Activated naive CD8-positive, alpha-beta T cell treated with anti-CD3 and anti-CD28 coated beads, Interleukin-2, amount 50 U/mL, for 24 hours (primary cell): ENCODE results near the gene MAP6.

ENCODE experiments used
- ATAC-seq: fragments of 150-1000 bp; cut with Tn5 transposase; one replicate; pipeline ENCODE4 v1.10.0; 2021
- DNase-seq: peaks from one replicate; pipeline ENCODE4 v3.0.0; 2021
- H3K27ac Mint-ChIP-seq: one replicate; pipeline ENCODE4 v1.8.0; 2021; ENCODE audit warnings: mild to moderate bottlenecking, mixed read lengths
- H3K27me3 Mint-ChIP-seq: one replicate; pipeline ENCODE4 v1.8.0; 2021; ENCODE audit warnings: mixed read lengths
- H3K36me3 Mint-ChIP-seq: one replicate; pipeline ENCODE4 v1.8.0; 2021; ENCODE audit warnings: low read depth, mixed read lengths
- H3K4me1 Mint-ChIP-seq: one replicate; pipeline ENCODE4 v1.8.0; 2021; ENCODE audit warnings: mixed read lengths
- H3K4me3 Mint-ChIP-seq: one replicate; pipeline ENCODE4 v1.8.0; 2021; ENCODE audit warnings: mild to moderate bottlenecking, moderate library complexity, mixed read lengths
- H3K9me3 Mint-ChIP-seq: one replicate; pipeline ENCODE4 v1.8.0; 2021; ENCODE audit warnings: mixed read lengths

Gene MAP6

DNA sequence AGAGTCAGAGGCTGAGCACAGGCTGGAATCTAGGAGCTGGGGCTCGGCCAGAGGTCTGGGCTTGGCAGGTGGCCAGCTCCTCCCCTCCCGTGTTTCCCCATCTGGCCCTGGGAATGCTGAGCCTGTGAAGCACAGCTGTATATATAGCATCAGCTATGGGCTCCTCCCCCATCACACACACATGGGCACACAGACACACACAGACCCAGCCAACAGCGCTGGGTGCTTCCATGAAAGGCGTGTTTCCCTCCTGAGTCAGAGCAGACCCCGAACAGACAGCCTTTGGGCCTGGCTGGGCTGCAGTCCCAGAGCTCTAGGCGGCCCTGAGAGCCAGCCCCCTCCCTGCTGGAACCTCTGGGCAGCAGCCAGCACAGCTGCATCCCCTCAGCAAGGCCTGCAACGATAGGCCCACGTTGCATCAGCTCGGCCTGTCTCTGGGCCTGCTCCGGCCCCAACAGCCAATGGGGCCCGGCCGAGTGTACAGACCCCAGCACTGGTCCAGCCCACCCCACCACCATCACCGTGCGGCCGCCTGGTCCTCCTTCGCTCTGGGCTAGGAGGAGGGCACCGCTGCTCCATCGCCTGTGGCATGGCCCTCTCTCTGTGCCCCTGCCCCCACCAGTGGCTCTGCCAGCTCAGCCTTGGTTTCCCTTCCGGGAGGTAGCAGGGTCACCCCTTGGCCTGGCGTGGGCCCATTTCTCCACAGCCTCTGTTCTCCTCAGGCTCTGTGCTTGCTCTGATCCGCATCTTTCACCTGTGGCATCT is 114.4 kb downstream of the MAP6 start:
- no peaks in the 10 kb centered on the region for H3K27me3 Mint-ChIP-seq
- H3K4me3 Mint-ChIP-seq = no peak overlapping the region
- no peaks in the 10 kb centered on the region for H3K9me3 Mint-ChIP-seq
- H3K4me1 Mint-ChIP-seq = peaks cover 4% of the 10 kb centered on the region
- ATAC-seq (no peak), DNase-seq (no peak)
- no peaks in the 10 kb centered on the region for H3K36me3 Mint-ChIP-seq
- H3K27ac Mint-ChIP-seq = no peak overlapping the region

DNA sequence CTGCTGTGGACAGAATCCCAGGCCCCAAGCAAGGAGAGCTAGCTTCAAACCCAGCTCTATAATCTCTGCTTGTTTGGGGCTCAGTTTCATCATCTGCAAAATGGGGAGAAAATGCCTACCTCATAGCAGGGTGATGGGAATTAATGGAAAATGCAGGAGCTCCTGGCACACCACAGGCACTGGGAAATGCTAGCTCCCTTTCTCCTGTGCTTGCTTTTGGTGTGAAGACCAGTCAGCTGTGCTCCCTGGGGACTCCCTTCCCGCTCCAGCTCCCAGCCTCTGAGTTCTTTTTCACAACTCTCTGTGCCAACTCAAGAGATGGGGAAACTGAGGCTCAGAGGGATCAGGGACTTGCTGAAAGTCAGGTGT is 115.0 kb downstream of the MAP6 start:
- no peak for ATAC-seq
- no peaks in the 10 kb centered on the region for H3K36me3 Mint-ChIP-seq

DNA sequence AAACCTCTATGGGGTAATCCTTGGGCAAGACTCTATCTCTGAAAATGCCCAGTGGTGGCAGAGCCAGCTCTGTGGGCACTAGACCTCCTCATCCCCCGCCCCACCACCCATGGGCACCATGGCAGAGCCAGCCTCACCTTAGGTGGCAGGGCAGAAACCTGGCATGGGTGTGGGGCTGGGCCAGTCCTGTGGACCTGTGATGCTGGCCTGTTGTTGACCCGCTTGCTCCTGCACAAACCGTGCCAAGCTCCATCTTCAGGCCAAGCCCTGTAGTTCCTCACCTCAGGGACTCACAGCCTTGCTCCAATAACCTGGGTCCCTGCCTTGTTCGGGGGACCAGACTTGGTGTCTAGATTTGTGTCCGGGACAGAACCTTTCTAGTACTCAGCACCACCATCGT is 115.7 kb downstream of the MAP6 start:
- no peaks in the 10 kb centered on the region for H3K9me3 Mint-ChIP-seq
- H3K4me1 Mint-ChIP-seq = peaks cover 7% of the 10 kb centered on the region
- H3K27me3 Mint-ChIP-seq = no peaks in the 10 kb centered on the region
- DNase-seq (no peak), ATAC-seq (no peak)
- H3K4me3 Mint-ChIP-seq = no peak overlapping the region
- no peaks in the 10 kb centered on the region for H3K36me3 Mint-ChIP-seq
- H3K27ac Mint-ChIP-seq = no peak overlapping the region

More for the DNA sequence above, 115.0 kb downstream of the MAP6 start:
- no peaks in the 10 kb centered on the region for H3K9me3 Mint-ChIP-seq
- H3K27me3 Mint-ChIP-seq = no peaks in the 10 kb centered on the region
- no peak overlapping the region for H3K4me3 Mint-ChIP-seq
- H3K4me1 Mint-ChIP-seq = peaks cover 7% of the 10 kb centered on the region
- no peak for DNase-seq
- no peak overlapping the region for H3K27ac Mint-ChIP-seq

DNA sequence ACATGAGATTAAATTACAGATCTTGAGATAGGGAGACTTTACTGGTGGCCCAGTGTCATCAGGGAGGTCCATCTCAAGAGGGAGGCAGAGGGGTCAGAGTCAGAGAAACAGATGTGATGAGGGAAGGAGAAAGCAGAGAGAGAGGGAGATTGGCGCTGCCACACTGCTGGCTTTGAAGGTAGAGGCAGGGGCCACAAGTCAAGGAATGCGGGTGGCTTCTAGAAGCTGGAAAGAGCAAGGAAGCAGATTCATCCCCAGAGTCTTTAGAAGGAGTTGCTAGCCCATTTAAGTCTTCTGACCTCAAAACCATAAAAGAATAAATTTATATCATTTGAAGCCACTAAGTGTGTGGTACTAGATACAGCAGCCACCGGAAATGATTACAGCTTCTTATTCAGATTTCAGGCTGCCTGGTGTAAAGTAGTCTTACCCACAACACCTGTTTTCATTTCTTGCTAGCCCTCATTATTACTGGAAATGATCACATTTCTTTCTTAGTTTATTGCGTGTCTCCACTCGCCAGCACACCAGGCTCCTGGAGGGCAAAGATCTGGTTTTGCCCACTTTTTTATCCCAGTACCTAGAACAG is 119.4 kb downstream of the MAP6 start:
- H3K36me3 Mint-ChIP-seq = no peaks in the 10 kb centered on the region
- H3K27me3 Mint-ChIP-seq = peaks cover 4% of the 10 kb centered on the region
- H3K27ac Mint-ChIP-seq = no peak overlapping the region

DNA sequence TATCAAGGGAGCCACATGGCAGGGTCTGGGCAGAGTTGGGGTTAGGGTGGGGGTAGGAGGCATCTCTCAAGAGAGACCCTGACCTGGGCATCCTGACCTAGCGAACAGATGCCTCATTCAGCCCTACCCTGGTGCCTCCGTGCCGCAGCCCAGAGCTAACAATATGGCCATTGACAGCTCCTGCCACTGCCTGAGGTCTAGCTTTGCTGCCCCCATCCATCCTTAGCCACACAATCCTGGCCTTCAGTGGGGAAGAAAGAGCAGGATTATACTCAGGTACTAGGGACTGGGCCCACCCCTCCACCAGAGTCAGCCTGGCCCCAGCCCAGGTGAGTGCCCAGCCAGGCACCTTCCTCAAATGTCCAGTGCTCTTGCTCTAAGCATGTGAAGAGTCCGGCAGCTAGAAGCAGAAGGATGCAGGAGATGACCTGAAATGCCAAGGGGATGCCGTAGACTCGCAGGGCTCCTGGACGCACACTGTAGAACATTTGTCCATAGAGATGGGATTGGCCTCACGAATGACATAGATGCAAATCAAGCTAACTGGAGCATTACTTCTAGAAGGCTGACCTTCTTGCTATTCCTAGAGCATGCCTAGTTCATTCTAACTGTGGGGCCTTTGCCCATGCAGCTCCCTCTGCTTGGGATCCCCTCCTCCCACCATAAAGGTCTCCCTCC is 120.1 kb downstream of the MAP6 start:
- H3K4me1 Mint-ChIP-seq = peaks cover 9% of the 10 kb centered on the region
- no peak overlapping the region for H3K4me3 Mint-ChIP-seq
- H3K9me3 Mint-ChIP-seq = no peaks in the 10 kb centered on the region
- ATAC-seq = no peak
- no peak overlapping the region for H3K27ac Mint-ChIP-seq
- peaks cover 4% of the 10 kb centered on the region for H3K27me3 Mint-ChIP-seq
- no peak for DNase-seq
- no peaks in the 10 kb centered on the region for H3K36me3 Mint-ChIP-seq

More for the DNA sequence above, 119.4 kb downstream of the MAP6 start:
- no peaks in the 10 kb centered on the region for H3K9me3 Mint-ChIP-seq
- ATAC-seq (peak; percentile 31), DNase-seq (no peak)
- peaks cover 9% of the 10 kb centered on the region for H3K4me1 Mint-ChIP-seq
- H3K4me3 Mint-ChIP-seq = no peak overlapping the region

DNA sequence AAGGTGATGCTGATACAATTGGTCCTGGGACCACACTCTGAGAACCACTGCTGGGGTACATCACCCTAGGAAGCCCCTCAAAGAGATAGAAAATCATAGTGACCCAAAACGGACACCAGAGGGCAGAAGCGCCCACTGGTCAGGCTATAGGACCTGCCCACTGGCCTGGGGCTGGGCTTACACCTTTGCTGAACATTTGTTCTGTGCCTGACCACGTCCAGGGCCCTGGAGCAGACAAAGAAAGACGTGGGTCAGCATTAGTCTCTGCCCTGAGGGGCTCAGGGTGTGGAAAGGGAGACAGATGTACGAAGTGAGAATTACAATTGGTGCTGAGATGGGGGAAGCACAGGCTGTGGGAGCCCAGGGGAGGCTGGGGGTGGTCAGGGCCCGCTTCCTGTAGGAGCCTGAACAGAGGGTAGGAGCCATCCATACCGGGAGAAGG is 121.2 kb downstream of the MAP6 start:
- H3K27me3 Mint-ChIP-seq = peaks cover 4% of the 10 kb centered on the region
- peaks cover 9% of the 10 kb centered on the region for H3K4me1 Mint-ChIP-seq
- ATAC-seq = peak; percentile 51
- no peaks in the 10 kb centered on the region for H3K9me3 Mint-ChIP-seq
- H3K27ac Mint-ChIP-seq = no peak overlapping the region
- no peak overlapping the region for H3K4me3 Mint-ChIP-seq
- H3K36me3 Mint-ChIP-seq = no peaks in the 10 kb centered on the region
- DNase-seq = peak; percentile 54

DNA sequence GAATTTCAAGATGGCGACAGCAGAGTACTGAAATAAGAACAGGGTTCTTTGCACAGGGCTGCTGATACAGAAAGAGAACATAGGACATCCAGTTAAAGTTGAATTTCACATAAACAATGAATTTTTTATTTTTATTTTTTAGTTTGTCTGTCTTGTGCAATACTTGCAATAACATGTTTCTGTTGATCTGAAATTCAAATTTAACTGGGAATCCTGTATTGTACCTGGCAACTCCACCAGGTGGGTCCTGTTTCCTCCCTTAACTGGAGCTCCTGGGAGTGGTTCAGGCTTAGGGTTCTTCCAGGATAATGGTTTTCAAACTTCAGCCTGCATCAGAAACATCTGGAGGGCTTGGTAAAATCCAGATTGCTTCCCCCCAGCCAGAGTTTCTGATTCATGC is 121.7 kb downstream of the MAP6 start:
- Mint-ChIP-seq H3K4me3 (no peak overlapping the region), H3K36me3 (no peaks in the 10 kb centered on the region), H3K27ac (no peak overlapping the region), H3K9me3 (no peaks in the 10 kb centered on the region), H3K4me1 (peaks cover 9% of the 10 kb centered on the region), H3K27me3 (peaks cover 4% of the 10 kb centered on the region)
- ATAC-seq (no peak), DNase-seq (no peak)

DNA sequence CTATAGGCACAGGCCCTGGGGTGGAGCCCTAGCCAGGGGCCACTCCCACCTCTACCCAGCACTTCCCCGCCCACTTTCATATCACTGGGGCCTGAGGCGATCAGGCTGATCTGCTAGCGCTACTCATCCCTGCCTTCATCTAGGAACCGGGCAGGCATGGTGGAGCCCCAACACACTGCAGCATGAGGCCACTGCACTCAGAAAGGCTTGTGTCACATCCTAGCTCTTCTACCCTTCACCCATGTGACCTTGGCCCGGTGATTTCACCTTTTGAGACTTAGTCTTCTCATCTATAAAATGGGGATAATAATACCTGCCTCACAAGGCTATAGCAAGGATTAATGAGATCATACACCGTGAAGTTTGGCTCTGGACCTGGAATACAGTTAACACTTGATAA is 125.0 kb downstream of the MAP6 start:
- Mint-ChIP-seq H3K4me3 (no peak overlapping the region), H3K27ac (no peak overlapping the region), H3K27me3 (peaks cover 4% of the 10 kb centered on the region), H3K36me3 (no peaks in the 10 kb centered on the region), H3K4me1 (peaks cover 2% of the 10 kb centered on the region), H3K9me3 (no peaks in the 10 kb centered on the region)
- ATAC-seq (peak; percentile 18), DNase-seq (no peak)

DNA sequence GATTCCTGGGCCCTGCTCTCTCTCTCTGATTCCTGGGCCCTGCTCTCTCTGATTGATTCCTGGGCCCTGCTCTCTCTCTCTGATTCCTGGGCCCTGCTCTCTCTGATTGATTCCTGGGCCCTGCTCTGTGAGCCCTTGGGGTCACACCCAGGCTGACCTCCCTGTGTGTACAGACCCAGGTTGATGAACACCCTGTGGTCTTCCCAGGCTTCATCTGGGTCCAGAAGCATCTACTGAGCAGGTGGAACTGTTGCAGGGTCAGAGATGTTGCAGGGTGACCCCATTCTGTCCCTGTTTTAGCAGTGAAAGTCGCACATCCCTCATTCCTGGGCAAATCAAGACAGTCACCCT is 126.8 kb downstream of the MAP6 start:
- H3K4me1 Mint-ChIP-seq = peaks cover 16% of the 10 kb centered on the region
- H3K27me3 Mint-ChIP-seq = peaks cover 10% of the 10 kb centered on the region
- H3K4me3 Mint-ChIP-seq = no peak overlapping the region
- no peak overlapping the region for H3K27ac Mint-ChIP-seq
- H3K9me3 Mint-ChIP-seq = no peaks in the 10 kb centered on the region
- H3K36me3 Mint-ChIP-seq = no peaks in the 10 kb centered on the region
- DNase-seq (no peak), ATAC-seq (no peak)

DNA sequence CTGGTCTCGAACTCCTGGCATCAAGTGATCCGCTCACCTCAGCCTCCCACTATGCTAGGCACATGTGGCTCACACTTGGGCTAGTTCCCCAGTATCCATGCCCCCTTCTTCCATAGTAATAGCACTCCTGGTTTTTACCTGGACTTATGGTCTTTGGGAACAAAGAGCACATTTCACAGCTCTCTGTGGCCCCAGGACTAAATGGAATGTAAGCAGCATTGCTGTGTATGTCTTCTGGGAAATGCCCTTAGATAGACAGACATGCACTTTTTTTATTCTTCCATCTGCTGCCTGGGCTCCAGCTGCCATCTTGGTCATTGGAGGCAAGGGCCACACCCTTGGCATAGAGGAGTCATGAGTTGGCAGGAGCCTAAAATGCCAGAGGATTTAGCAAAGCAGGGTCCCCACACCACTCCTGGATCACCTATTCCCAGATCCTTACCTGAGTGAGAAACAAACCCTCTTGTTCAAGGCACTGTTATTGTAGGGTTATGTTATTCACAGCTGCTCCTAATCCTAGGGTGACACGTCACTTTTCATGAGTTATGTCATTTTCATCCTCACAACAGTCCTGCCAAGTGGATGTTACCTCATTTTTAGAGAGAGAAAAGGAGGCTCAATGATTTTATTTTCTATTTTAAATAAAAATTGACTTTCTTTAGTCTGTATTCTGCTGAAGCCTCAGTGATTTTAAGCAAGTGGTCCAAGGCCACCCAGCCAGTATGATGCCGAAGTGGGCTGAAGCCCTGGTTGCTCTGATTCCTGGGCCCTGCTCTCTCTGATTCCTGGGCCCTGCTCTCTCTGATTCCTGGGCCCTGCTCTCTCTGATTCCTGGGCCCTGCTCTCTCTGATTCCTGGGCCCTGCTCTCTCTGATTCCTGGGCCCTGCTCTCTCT is 127.4 kb downstream of the MAP6 start:
- Mint-ChIP-seq H3K4me3 (no peak overlapping the region), H3K27ac (no peak overlapping the region), H3K36me3 (no peaks in the 10 kb centered on the region), H3K9me3 (no peaks in the 10 kb centered on the region), H3K27me3 (peaks cover 8% of the 10 kb centered on the region), H3K4me1 (peaks cover 22% of the 10 kb centered on the region)
- DNase-seq (no peak), ATAC-seq (no peak)

DNA sequence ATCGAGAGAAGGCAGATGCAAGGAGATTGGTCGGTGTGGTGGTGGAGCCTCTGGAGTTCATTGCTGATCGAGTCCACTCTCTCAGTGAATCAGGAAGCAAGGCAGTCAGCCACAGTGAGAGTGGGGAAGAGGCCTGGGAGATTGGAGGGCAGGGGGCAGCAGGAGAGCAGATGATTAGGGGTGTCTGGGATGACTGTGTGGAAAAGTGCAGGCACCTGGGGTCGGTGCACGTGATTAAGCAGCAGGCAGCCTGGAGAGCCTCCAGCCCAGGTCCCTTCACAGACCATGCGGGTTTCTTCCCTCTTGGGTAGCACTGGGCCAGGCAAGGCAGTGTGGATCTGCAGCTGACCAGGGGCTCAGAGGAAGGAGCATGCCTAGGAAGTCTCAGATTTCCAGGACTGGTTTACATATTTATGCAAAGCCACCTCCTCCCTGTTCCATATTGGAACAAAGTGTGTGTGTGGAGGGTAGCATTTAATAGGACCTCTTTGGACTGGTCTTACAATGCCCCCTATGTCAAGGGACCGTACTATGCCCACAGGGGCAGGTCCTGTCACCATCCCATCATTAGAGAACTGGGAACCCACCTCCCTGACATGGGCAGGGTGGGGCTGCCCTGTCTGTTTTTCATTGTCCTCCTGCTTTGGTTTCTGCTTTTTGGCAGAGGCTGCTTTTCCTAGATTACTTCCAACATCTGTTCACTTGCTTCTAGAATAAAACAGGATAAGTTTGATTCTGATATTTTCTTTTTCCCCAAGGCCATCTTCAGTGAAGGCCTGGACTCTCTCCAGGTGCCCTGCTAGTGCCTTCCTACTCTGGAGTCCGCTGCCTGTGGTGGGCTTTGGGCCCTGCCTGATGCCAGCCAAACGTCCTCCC is 129.1 kb downstream of the MAP6 start:
- H3K9me3 Mint-ChIP-seq = no peaks in the 10 kb centered on the region
- H3K4me1 Mint-ChIP-seq = peaks cover 25% of the 10 kb centered on the region
- no peak for DNase-seq
- no peak for ATAC-seq
- no peak overlapping the region for H3K27ac Mint-ChIP-seq
- H3K36me3 Mint-ChIP-seq = no peaks in the 10 kb centered on the region
- peaks cover 6% of the 10 kb centered on the region for H3K27me3 Mint-ChIP-seq
- no peak overlapping the region for H3K4me3 Mint-ChIP-seq

DNA sequence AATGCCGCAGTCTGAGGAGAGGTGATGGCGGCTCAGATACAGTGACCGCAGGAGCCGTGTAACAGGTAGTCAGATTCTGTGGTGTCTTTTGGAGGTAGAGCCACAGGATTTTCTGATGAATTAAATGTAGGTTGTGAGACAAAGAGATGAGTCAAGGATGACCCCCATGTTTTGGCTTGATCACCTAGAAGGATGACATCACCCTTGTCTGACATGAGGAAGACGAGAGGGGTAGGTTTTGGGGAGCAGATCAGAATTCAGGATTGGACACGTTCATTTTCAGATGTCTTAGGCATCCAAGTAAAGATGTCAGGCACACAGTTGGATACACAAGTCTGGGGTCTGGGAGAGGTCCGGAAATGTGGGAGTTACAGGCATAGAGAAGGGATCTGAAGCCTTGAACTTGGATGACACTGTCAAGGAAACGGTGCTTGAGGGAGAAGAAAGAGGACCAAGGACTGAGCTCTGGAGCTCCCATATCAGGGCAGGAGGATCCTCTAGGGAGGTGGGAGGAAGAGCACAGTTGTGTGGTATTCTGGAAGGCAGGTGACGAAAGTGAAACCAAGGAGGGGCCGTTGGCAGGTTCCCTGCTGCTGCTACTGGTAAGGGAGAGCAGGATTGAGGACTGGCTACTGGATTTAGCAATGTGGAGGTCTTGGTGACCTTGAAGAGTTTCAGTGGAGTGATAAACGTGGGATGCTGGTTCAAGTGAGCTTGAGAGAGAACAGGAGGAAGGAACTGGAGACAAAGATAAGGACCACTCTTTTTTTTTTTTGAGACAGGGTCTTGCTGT is 130.5 kb downstream of the MAP6 start:
- Mint-ChIP-seq H3K4me3 (no peak overlapping the region), H3K36me3 (no peaks in the 10 kb centered on the region)

DNA sequence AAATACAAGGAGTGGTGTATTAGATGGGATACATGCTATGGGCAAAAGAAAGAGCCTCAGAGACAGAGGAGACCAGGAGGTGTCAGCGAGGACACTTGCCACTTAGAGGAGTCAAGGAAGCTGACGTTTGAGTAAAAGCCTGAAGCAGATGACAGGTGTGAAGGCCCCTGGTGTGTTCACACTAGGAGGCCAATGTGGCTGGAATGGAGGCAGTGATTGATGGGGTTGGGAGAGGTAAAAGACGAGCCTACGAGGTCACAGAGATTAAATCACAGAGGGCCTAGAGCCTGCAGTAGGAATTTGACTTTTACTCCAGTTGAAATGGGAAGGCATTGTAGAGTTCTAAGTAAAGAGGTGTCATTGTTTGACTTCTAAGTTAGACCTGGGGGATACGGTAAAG is 131.1 kb downstream of the MAP6 start:
- no peak for ATAC-seq
- Mint-ChIP-seq H3K27me3 (peaks cover 6% of the 10 kb centered on the region), H3K4me3 (no peak overlapping the region), H3K9me3 (no peaks in the 10 kb centered on the region), H3K27ac (no peak overlapping the region), H3K4me1 (peaks cover 34% of the 10 kb centered on the region), H3K36me3 (no peaks in the 10 kb centered on the region)
- no peak for DNase-seq

More for the DNA sequence above, 130.5 kb downstream of the MAP6 start:
- H3K4me1 Mint-ChIP-seq = peaks cover 34% of the 10 kb centered on the region
- no peak overlapping the region for H3K27ac Mint-ChIP-seq
- H3K27me3 Mint-ChIP-seq = peaks cover 6% of the 10 kb centered on the region
- DNase-seq = no peak
- H3K9me3 Mint-ChIP-seq = no peaks in the 10 kb centered on the region
- no peak for ATAC-seq
